CD4-positive, alpha-beta T cell treated with Interleukin-6 at 100 ng/mL for 8 hours (primary cell): ENCODE data around the gene TSSC4.
"Not testable (repeated sequence)": the region's sequence is repeated elsewhere in the genome, so short reads cannot be mapped to it uniquely, and the experiment has no call there.

Experiments
- DNase-seq: peaks from one replicate; pipeline ENCODE4 v3.0.0-alpha.2; 2020; ENCODE audit warnings: mixed read lengths, low spot score

Gene TSSC4

GRCh38 chr11:2400069-2400761 lies at the start of gene TSSC4:
Gene TSSC4 (plus strand): TSS chr11:2400750. CDS start chr11:2402634, 1,884 bp downstream.
- DNase-seq: peak; percentile 100

- DNase-seq: no peak
These were observed 48.8 kb upstream of the TSSC4 start for GRCh38 chr11:2351701-2352100.

- no peak for DNase-seq
These were observed 48.1 kb upstream of the TSSC4 start for GRCh38 chr11:2352420-2352819.

GRCh38 chr11:2355000-2355644 lies 45.4 kb upstream of the TSSC4 start:
- DNase-seq: no peak

- no peak for DNase-seq
These were observed 43.3 kb upstream of the TSSC4 start for GRCh38 chr11:2357246-2357645.

GRCh38 chr11:2357651-2358050 lies 42.9 kb upstream of the TSSC4 start:
- DNase-seq: not testable (repeated sequence)

GRCh38 chr11:2358754-2359442 lies 41.7 kb upstream of the TSSC4 start:
- DNase-seq: no peak

- no peak for DNase-seq
These were observed 41.0 kb upstream of the TSSC4 start for GRCh38 chr11:2359557-2359956.

- no peak for DNase-seq
These were observed 40.4 kb upstream of the TSSC4 start for GRCh38 chr11:2360081-2360642.

GRCh38 chr11:2361565-2361964 lies 39.0 kb upstream of the TSSC4 start:
- no peak for DNase-seq

- DNase-seq: no peak
These were observed 38.1 kb upstream of the TSSC4 start for GRCh38 chr11:2362414-2362813.

GRCh38 chr11:2363130-2363529 lies 37.4 kb upstream of the TSSC4 start:
- no peak for DNase-seq

- DNase-seq: no peak
These were observed 36.8 kb upstream of the TSSC4 start for GRCh38 chr11:2363577-2364370.

GRCh38 chr11:2364386-2364785 lies 36.2 kb upstream of the TSSC4 start:
- DNase-seq: not testable (repeated sequence)

- no peak for DNase-seq
These were observed 34.9 kb upstream of the TSSC4 start for GRCh38 chr11:2365571-2366210.

- no peak for DNase-seq
These were observed 34.3 kb upstream of the TSSC4 start for GRCh38 chr11:2366276-2366675.

- no peak for DNase-seq
These were observed 33.8 kb upstream of the TSSC4 start for GRCh38 chr11:2366733-2367132.

- DNase-seq: no peak
These were observed 33.0 kb upstream of the TSSC4 start for GRCh38 chr11:2367266-2368160.

GRCh38 chr11:2368178-2368850 lies 32.2 kb upstream of the TSSC4 start:
- no peak for DNase-seq

- no peak for DNase-seq
These were observed 31.7 kb upstream of the TSSC4 start for GRCh38 chr11:2368851-2369180.
